Stimulated activated CD8-positive, alpha-beta memory T cell treated with anti-CD3 and anti-CD28 coated beads, Interleukin-7, amount 100 ng/mL, for 48 hours (primary cell): Measurements from ENCODE around the gene TMEM130.
"Not testable (repeated sequence)": the region's sequence is repeated elsewhere in the genome, so short reads cannot be mapped to it uniquely, and the experiment has no call there.

Source experiments
- DNase-seq, 2 donors: peaks; one replicate each; pipeline ENCODE4 v3.0.0-alpha.2; 2020; ENCODE audit warnings: low read depth in 1 of 2; ENCODE audit errors: extremely low read depth in 1 of 2

TMEM130 gene

DNA sequence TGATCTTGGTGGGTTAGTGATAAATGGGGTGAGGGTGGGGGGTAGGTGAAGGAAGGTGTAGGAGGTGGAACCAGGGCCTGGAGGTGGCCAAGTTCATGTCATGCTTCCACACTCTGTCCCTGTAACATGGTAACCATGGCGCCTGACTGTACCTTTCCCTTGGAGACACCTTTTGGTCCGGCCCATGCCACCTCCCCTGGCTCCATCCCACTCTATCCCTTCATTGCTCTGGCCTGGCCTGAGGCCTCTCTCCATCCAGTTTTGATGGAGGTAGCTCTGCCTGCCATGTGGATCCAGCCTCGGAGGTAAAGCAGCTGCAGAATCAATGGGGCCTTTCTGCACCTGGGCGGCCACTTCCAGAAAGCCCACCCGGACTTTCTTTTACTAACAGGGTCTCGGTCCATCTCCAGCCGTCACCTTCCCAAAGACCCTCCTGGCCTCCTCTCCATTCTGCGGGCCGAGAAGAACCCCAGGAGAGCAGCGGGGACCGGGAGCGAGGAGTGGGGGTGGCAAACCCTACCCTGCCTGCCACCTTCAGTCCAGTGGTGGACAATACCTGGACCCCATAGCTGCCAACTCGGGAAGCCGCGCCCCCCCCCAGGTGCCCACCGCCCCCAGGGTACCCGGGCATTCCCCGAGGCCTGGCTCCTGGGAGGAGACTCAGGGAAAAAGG, 8.0 kb upstream of the TMEM130 start:
- DNase-seq: no peak

DNA sequence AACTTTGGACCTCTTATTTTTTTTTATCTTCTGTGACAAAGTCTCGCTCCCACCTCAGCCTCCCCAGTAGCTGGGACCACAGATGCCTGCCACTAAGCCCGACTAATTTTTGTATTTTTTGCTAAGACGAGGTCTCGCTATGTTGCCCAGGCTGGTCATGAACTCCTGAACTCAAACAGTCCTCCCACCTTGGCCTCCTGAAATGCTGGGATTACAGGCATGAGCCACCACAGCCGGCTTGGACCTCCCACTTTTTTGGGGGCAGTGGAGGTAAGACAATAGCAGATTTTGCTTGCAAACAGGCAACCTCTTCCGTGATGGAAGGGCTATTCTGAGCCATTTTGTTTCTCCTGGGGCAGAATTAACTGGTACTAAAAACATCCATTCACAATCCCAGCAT, 7.3 kb upstream of the TMEM130 start:
- DNase-seq: no peak

- no peak for DNase-seq
These were observed 5.7 kb upstream of the TMEM130 start for GRCh38 chr7:98875501-98875900.

DNA sequence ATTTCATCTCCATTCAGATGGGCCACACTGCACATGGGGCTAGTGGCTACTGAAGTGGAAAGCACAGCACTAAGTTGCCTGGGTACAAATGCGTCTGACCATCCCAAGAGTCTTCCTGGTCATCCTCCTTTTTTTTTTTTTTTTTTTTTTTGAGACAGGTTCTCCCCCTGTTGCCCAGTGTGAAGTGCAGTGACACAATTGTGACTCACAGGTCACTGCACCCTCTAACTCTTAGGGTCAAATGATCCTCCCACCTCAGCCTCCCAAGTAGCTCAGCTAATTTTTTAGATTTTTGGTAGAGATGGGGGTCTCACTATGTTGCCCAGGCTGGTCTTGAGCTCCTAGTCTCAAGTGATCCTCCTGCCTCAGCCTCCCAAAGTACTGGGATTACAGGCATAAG, 5.1 kb upstream of the TMEM130 start:
- no peak for DNase-seq

DNA sequence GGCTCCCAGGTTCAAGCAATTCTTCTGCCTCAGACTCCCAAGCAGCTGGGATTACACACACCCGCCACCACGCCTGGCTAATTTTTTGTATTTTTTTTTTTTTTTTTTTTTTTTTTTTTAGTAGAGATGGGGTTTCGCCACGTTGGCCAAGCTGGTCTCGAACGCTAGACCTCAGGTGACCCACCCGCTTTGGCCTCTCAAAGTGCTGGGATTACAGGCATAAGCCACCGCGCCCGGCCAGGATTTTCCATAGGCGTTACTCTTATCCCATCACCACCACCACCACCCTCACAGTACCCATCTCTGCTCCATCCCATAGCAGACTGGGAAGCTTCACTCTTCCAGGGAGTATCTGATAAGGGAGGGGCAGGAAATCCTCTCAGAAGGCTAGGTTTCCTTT, 3.8 kb upstream of the TMEM130 start:
- not testable (repeated sequence) for DNase-seq

DNA sequence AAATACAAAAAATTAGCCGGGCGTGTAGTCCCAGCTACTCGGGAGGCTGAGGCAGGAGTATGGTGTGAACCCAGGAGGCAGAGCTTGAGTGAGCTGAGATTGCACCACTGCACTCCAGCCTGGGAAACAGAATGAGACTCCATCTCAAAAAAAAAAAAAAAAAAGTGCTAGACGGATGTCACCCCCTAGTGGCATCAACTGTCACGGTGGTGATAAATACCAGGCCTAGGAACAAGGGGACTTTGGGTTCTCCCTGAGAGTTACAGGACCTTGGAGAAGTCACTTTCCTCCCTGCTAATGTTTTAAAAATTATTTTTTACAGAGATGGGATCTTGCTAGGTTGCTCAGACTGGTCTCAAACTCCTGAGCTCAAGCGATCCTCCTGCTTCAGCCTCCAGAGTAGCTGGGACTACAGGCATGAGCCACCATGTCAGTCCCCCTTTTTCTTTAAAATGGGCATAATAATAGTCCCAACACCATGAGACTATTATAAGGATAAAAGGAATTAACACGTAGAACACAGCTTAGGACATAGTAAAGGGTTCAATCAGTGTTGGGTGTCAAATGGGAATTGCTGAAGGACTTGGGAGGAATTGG, 2.6 kb upstream of the TMEM130 start:
- DNase-seq: no peak

GRCh38 chr7:98870807-98871491, 1.1 kb upstream of the TMEM130 start:
- DNase-seq: no peak

DNA sequence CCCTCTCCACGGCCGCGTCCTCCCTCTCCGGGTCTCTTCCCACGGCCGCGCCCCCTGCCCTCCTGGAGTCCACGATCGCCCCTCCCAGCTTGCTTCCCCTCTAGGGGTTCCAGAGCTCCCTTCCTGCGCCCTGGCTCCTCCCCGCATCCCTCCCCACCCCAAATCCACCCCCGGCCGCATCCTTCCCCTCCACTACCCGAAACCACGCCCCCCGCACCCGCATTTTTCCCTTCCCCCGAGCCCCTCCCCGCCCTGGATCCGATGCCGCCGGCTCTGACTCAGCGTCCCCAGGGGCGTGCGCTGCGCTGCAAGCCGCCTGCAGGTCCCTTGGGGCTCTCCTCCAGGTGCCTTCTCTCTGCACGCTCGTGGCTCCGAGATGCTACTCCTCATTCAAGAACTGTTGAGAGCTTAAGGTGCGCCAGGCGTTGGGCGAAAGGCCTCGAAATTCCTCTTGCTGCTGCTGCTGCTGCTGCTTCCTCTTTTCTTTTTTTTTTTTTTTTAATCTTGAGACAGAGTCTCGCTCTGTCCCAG, 372 bp upstream of the TMEM130 start:
- DNase-seq: peak; percentile 34 to 55

DNA sequence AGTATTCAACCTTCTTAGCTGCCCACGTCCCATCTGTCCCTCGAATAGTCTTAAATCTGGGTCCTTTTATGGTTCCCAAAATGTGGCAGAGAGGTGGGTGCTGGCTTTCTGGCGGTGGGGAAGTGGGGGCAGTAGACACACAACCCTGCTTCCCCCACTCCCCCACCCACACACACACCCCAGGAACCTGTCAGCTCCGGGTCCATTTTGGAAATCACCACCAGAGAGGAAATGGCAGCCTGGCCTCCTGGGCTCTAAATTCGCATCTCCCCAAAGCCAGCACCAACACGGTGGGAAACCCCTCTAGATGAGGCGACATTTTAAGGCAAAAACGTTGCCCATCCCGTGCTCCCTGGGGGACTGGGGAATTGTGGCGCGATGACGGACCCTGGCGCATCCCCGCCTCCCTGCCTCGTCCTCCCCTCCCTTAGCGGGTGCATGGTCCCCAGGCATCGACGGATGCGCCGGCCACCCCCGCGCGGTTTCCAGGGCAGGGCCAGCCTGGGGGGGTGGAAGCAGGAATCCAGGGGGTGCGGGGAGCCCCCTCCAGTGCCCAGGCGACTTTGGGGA, 702 bp downstream of the TMEM130 start:
- DNase-seq: no peak

GRCh38 chr7:98868450-98868849, 1.4 kb downstream of the TMEM130 start:
- no peak for DNase-seq

DNA sequence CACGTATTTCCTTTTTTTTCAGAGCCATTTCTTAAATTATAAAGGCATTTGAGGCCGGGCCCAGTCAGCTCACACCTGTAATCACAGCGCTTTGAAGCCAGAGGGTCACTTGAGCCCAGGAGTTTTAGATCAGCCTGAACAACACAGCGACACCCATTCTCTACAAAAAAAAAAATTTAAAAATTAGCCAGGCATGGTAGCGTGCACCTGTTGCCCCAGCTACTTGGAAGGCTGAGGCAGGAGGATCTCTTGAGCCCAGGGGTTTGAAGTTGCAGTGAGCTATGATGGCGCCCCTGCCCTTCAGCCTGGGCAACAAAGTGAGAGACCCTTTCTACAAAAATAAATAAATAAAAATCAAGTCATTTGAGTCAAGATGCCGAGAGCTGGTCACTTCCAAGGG, 3.0 kb downstream of the TMEM130 start:
- no peak for DNase-seq

- DNase-seq: no peak
These were observed 3.5 kb downstream of the TMEM130 start for GRCh38 chr7:98866351-98866750.

- DNase-seq: no peak
These were observed 4.9 kb downstream of the TMEM130 start for GRCh38 chr7:98864731-98865453.

DNA sequence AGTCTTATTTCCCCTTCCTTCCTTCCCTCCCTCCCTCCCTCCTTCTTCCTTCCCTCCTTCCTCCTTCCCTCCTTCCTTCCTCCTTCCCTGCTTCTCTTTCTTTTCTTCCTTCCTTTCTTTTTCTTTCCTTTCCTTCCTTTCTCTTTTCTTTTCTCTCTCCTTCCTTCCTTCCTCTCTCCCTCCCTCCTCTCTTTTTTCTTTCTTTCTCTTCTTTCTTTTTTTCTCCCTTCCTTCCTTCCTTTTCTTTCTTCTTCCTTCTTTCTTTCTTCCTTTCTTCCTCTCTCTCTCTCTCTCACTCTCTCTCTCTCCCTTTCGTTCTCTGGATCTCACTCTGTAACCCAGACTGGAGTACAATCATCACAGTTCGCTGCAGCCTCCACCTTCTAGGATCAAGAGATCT, 6.2 kb downstream of the TMEM130 start:
- DNase-seq: no peak

DNA sequence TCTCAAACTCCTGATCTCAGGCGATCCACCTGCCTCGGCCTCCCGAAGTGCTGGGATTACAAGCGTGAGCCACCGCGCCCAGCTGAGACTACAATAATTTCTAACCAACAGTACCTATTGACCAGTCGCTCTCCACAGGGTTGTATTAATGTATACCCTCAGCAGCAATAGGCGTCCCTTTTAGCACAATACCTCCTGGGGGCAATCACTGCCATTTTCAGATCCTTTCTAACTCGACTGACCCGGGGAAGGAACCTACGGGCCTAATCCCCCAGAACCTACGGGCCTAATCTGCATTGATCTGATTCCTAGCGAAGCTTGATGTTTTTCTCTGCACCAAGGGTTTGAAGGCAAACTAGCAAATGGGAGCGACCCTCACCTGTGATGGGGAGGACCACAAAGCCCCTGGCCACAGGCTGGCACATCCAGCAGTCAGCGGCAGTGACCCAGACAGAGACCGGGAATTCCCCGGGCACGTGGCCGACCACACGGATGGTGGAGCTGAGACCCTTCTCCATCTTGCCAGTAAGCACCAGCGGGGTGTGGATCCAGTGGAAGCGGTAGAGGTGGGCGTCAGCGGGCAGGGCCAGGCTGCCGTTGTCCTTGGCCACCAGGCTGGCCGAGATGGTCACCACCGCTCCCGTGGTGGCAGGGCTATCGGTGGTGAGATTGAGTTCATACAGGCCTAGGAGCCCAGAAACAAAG, 6.9 kb downstream of the TMEM130 start:
- no peak for DNase-seq

- DNase-seq: no peak
These were observed 7.6 kb downstream of the TMEM130 start for GRCh38 chr7:98862203-98862602.

DNA sequence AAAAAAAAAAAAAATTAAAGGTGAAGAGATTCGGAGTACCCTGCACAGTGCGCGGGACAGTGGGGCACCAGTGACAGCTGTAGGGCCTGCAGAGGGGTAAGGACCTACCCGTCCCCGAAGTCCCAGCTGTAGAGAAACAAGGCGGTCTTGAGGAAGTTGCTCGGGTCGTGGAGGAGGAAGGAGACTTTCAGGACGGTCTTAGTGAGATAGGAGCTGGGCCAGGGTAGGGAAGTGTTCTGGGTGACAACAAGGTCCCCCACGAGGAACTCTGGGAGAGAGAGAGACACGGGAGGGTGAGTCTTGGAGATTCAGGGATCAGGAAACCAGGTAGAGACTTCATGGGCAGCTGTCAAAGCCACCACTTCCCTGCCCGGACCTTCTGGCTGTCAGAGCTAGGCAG, 9.7 kb downstream of the TMEM130 start:
- DNase-seq: no peak

GRCh38 chr7:98855610-98856422, 14.0 kb downstream of the TMEM130 start:
- no peak for DNase-seq

DNA sequence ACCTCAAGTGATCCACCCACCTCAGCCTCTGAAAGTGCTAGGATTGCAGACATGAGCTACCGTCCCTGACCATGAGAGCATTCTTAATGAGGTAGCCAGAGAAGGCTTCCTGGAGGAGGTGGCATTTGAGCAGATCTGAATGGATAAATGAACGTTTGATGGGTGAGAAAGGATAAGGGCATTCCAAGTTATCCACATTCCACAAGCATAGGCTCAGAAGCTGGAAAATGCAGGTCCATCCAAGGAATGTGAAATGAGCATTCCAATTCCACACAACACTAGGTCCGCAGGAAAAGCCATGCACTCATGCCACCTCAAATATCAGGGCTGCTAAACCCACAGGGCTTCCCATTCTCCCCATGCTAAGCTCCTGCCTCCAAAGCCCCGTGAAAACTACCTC, 17.0 kb downstream of the TMEM130 start:
- DNase-seq: no peak

- DNase-seq: no peak
These were observed 20.9 kb downstream of the TMEM130 start for GRCh38 chr7:98848918-98849317.
